HL-60 (cell line): ENCODE results near the gene TRIM25.

Source experiments
- DNase-seq, 2 experiments: peaks; one replicate each; pipeline ENCODE4 v3.0.0-alpha.2; 2010 to 2020; ENCODE audit warnings: low read depth in 1 of 2, low spot score in 1 of 2
- H3K27ac ChIP-seq: fragments of 250-450 bp; sonication (Bioruptor Pico); replicated peaks from 2 replicates; pipeline ENCODE4 v1.5.1; 2020; ENCODE audit warnings: mild to moderate bottlenecking, moderate library complexity
- H3K27me3 ChIP-seq: fragments of 250-450 bp; sonication (Bioruptor Pico); 2 replicates; pipeline ENCODE4 v1.5.1; 2021; ENCODE audit warnings: mild to moderate bottlenecking, moderate library complexity; ENCODE audit not compliant: insufficient read depth, poor library complexity, severe bottlenecking
- H3K4me3 ChIP-seq: replicated peaks from 2 replicates; pipeline ENCODE4 v1.5.1; 2011; ENCODE audit warnings: mild to moderate bottlenecking, control low read depth, low read length; ENCODE audit not compliant: insufficient read depth
- CTCF ChIP-seq: IDR thresholded peaks from one replicate; pipeline ENCODE4 v1.5.1; 2011; ENCODE audit warnings: low read length, control low read depth, inconsistent platforms; ENCODE audit not compliant: insufficient read depth
- GABPA ChIP-seq: IDR thresholded peaks from 2 replicates; pipeline ENCODE4 v1.6.1; 2012; ENCODE audit warnings: low read depth
- POLR2AphosphoS5 ChIP-seq: IDR thresholded peaks from 2 replicates; pipeline ENCODE4 v1.6.1; 2012; ENCODE audit warnings: low read depth
- REST ChIP-seq: IDR thresholded peaks from 2 replicates; pipeline ENCODE4 v1.6.1; 2012; ENCODE audit warnings: low read depth; ENCODE audit not compliant: insufficient replicate concordance
- SPI1 ChIP-seq: IDR thresholded peaks from 2 replicates; pipeline ENCODE4 v1.6.1; 2012; ENCODE audit warnings: low read depth, mild to moderate bottlenecking, borderline replicate concordance

The TRIM25 gene

GRCh38 chr17:56949595-56949994 lies 35.7 kb upstream of the TRIM25 start:
- no peak for DNase-seq
- TF ChIP-seq POLR2AphosphoS5, result no peak
- no peak for TF ChIP-seq SPI1
- TF ChIP-seq CTCF, result no peak
- TF ChIP-seq REST, result no peak
- no peak for TF ChIP-seq GABPA
- Histone ChIP-seq H3K4me3 (no peak overlapping the region), H3K27ac (no peak overlapping the region), H3K27me3 (no peaks in the 10 kb centered on the region)

- Histone ChIP-seq H3K4me3 (no peak overlapping the region), H3K27ac (no peak overlapping the region), H3K27me3 (no peaks in the 10 kb centered on the region)
- DNase-seq, result no peak
- TF ChIP-seq REST, result no peak
Measured at GRCh38 chr17:56948491-56948890, 34.6 kb upstream of the TRIM25 start.

GRCh38 chr17:56947741-56948140 lies 33.9 kb upstream of the TRIM25 start:
- no peak for TF ChIP-seq SPI1
- no peak for TF ChIP-seq CTCF
- no peak for TF ChIP-seq REST
- TF ChIP-seq POLR2AphosphoS5, result no peak
- TF ChIP-seq GABPA, result no peak
- Histone ChIP-seq H3K4me3 (no peak overlapping the region), H3K27me3 (no peaks in the 10 kb centered on the region), H3K27ac (no peak overlapping the region)
- DNase-seq, result no peak

GRCh38 chr17:56945938-56946505 lies 32.2 kb upstream of the TRIM25 start:
- H3K4me3 ChIP-seq, result no peak overlapping the region
- DNase-seq, result no peak
- no peak for TF ChIP-seq POLR2AphosphoS5
- no peak for TF ChIP-seq GABPA
- TF ChIP-seq CTCF, result no peak
- TF ChIP-seq SPI1, result no peak
- no peak for TF ChIP-seq REST
- no peaks in the 10 kb centered on the region for H3K27me3 ChIP-seq
- H3K27ac ChIP-seq, result no peak overlapping the region
